OCI-LY3 (cell line): ENCODE results near the gene RBBP4.

ENCODE experiments used
- H2AFZ ChIP-seq: fragments of 200-600, 300-600 bp; shearing (Covaris generic); 2 replicates; pipeline ENCODE4 v1.6.0; 2014; ENCODE audit warnings: antibody characterized with exemption, low read depth, low read length
- H3K27ac ChIP-seq: fragments of 200-600, 300-600 bp; sonication (generic); 2 replicates; pipeline ENCODE4 v1.5.1; 2014; ENCODE audit warnings: mild to moderate bottlenecking, low read length, moderate library complexity, mixed read lengths
- H3K27me3 ChIP-seq: fragments of 200-600, 300-600 bp; sonication (generic); 2 replicates; pipeline ENCODE4 v1.6.1; 2014; ENCODE audit warnings: low read depth, low read length, mixed read lengths
- H3K36me3 ChIP-seq: fragments of 200-600, 300-600 bp; sonication (generic); replicated peaks from 2 replicates; pipeline ENCODE3; 2014; ENCODE audit warnings: low read depth, low read length, mixed read lengths
- H3K4me1 ChIP-seq: fragments of 300-600, 200-600 bp; sonication (generic); 2 replicates; pipeline ENCODE4 v1.6.1; 2014; ENCODE audit warnings: low read length, mixed read lengths
- H3K4me2 ChIP-seq: fragments of 200-600, 300-600 bp; sonication (generic); 2 replicates; pipeline ENCODE4 v1.6.1; 2014; ENCODE audit warnings: low read length, mixed read lengths
- H3K4me3 ChIP-seq: fragments of 300-600, 200-600 bp; sonication (generic); 2 replicates; pipeline ENCODE4 v1.5.1; 2014; ENCODE audit warnings: antibody characterized with exemption, mild to moderate bottlenecking, low read length, moderate library complexity
- H3K79me2 ChIP-seq: fragments of 300-600, 200-600 bp; shearing (Covaris generic); 2 replicates; pipeline ENCODE4 v1.6.1; 2014; ENCODE audit warnings: mild to moderate bottlenecking, low read length, mixed read lengths
- H3K9ac ChIP-seq: fragments of 300-600, 200-600 bp; shearing (Covaris generic); 2 replicates; pipeline ENCODE4 v1.6.0; 2014; ENCODE audit warnings: mild to moderate bottlenecking, low read length, moderate library complexity
- H3K9me3 ChIP-seq: fragments of 200-600, 300-600 bp; shearing (Covaris generic); 2 replicates; pipeline ENCODE4 v1.6.1; 2014; ENCODE audit warnings: low read length, mixed read lengths; ENCODE audit not compliant: insufficient read depth
- H4K20me1 ChIP-seq: fragments of 200-600, 300-600 bp; sonication (generic); 2 replicates; pipeline ENCODE4 v1.6.1; 2016; ENCODE audit warnings: low read length, mixed read lengths; ENCODE audit not compliant: insufficient read depth
- CTCF ChIP-seq: fragments of 200-600, 300-600 bp; sonication (generic); IDR thresholded peaks from 2 replicates; pipeline ENCODE4 v1.5.1; 2014; ENCODE audit warnings: antibody characterized with exemption, low read length, low read depth
- EZH2phosphoT487 ChIP-seq: fragments of 200-600 bp; shearing (Covaris generic); IDR thresholded peaks from 2 replicates; pipeline ENCODE4 v1.6.1; 2018; ENCODE audit warnings: antibody characterized with exemption, mixed run types, low read depth

Gene RBBP4

DNA sequence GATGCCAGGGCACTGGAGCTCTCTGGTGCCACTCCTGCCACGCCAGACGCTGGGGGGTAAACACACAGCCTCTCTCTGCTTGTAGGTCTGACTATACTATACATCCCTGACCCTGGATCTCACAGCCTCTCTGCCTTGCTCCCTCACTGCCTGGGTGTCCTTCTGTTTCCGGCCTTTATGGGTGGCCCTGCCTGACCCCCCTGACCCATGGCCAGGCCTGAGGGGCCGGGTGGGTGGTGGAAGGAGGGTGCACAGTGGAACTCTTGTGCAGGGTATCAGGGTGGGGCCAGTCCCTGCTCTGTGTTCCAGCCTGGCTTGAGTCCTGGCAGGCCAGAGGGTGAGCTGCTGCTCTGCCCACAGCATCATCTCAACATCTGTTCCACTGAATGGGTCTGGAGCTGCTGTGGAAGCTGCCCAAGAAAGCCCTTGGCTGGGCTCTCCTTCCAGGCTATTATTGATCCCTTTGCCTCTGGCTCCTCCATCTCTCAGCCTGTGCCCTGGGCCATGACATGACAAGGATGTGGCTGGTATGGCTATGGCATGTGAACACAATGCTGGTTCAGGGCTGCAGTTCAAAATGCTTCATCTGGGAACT is 68.8 kb downstream of the RBBP4 start:
- Histone ChIP-seq H2AFZ (no peak overlapping the region), H3K79me2 (no peaks in the 10 kb centered on the region), H3K4me2 (no peak overlapping the region), H3K36me3 (no peaks in the 10 kb centered on the region), H4K20me1 (no peaks in the 10 kb centered on the region), H3K4me3 (no peak overlapping the region), H3K27me3 (no peaks in the 10 kb centered on the region), H3K9ac (no peak overlapping the region), H3K9me3 (no peaks in the 10 kb centered on the region), H3K4me1 (peaks cover 11% of the 10 kb centered on the region), H3K27ac (no peak overlapping the region)
- no peak for TF ChIP-seq CTCF
- TF ChIP-seq EZH2phosphoT487: no peak

- Histone ChIP-seq H3K36me3 (no peaks in the 10 kb centered on the region), H3K27me3 (no peaks in the 10 kb centered on the region), H3K4me1 (no peaks in the 10 kb centered on the region), H3K4me3 (no peak overlapping the region), H3K79me2 (no peaks in the 10 kb centered on the region), H2AFZ (no peak overlapping the region), H3K4me2 (no peak overlapping the region), H4K20me1 (no peaks in the 10 kb centered on the region), H3K9ac (no peak overlapping the region), H3K27ac (no peak overlapping the region), H3K9me3 (no peaks in the 10 kb centered on the region)
- no peak for TF ChIP-seq EZH2phosphoT487
- TF ChIP-seq CTCF: no peak
Measured at GRCh38 chr1:32724678-32725614, 73.9 kb downstream of the RBBP4 start.

GRCh38 chr1:32725615-32725982 is 74.6 kb downstream of the RBBP4 start:
- Histone ChIP-seq H4K20me1 (no peaks in the 10 kb centered on the region), H3K27me3 (no peaks in the 10 kb centered on the region), H3K79me2 (no peaks in the 10 kb centered on the region), H2AFZ (no peak overlapping the region), H3K36me3 (no peaks in the 10 kb centered on the region), H3K4me2 (no peak overlapping the region), H3K9me3 (no peaks in the 10 kb centered on the region), H3K27ac (no peak overlapping the region), H3K4me1 (no peaks in the 10 kb centered on the region), H3K9ac (no peak overlapping the region), H3K4me3 (no peak overlapping the region)
- TF ChIP-seq CTCF (no peak), EZH2phosphoT487 (no peak)

DNA sequence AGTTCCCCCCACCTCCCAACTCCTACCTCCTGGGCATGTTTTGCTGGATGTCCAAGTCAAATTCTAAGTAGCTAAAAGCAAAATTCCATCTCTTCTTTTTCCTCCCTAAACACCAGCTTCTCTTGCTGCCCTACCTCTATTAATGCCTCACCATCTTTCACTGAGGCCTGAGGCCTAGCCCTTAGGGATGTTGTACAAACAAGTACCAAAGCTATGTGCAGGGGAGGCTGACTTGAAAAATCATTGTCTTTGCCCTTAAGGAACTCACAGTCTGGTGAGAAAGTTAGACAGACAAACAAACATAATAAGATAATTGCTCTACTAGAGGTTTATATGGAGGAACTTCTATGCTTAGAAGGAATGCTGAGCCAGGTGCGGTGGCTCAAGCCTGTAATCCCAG is 76.9 kb downstream of the RBBP4 start:
- Histone ChIP-seq H4K20me1 (no peaks in the 10 kb centered on the region), H3K27me3 (no peaks in the 10 kb centered on the region), H3K4me1 (no peaks in the 10 kb centered on the region), H3K27ac (no peak overlapping the region), H3K4me2 (no peak overlapping the region), H3K9me3 (no peaks in the 10 kb centered on the region), H3K36me3 (no peaks in the 10 kb centered on the region), H3K79me2 (no peaks in the 10 kb centered on the region), H2AFZ (no peak overlapping the region), H3K4me3 (no peak overlapping the region), H3K9ac (no peak overlapping the region)
- TF ChIP-seq CTCF: no peak
- no peak for TF ChIP-seq EZH2phosphoT487
